PFSK-1 (cell line): ENCODE results near the gene PCCA.

Experiments
- FOXP2 ChIP-seq: optimal IDR thresholded peaks from 2 replicates; pipeline ENCODE3; 2011; ENCODE audit warnings: borderline replicate concordance, control low read depth, inconsistent platforms; ENCODE audit not compliant: insufficient read depth; ENCODE audit errors: extremely low read length, extremely low read depth
- POLR2AphosphoS5 ChIP-seq: IDR thresholded peaks from 2 replicates; pipeline ENCODE4 v1.6.1; 2012; ENCODE audit warnings: low read depth, mild to moderate bottlenecking, control low read depth, low read length, moderate library complexity
- SIN3A ChIP-seq: IDR thresholded peaks from 2 replicates; pipeline ENCODE4 v1.6.1; 2012; ENCODE audit warnings: mild to moderate bottlenecking, low read length, moderate library complexity, borderline replicate concordance; ENCODE audit not compliant: insufficient read depth
- TAF1 ChIP-seq: IDR thresholded peaks from 2 replicates; pipeline ENCODE4 v1.6.1; 2012; ENCODE audit warnings: low read length, control low read depth, borderline replicate concordance; ENCODE audit not compliant: insufficient read depth
- TF ChIP-seq, protein P1 (sequence below), 2 experiments: IDR thresholded peaks; 2 replicates each; pipeline versions ENCODE4 v1.6.1 to v1.8.0; 2011 to 2012; ENCODE audit warnings: low read depth in 2 of 2, low read length in 2 of 2, control low read depth in 1 of 2, inconsistent platforms in 1 of 2, mild to moderate bottlenecking in 1 of 2, moderate library complexity in 1 of 2; ENCODE audit not compliant: insufficient read depth in 1 of 2

The PCCA gene

DNA sequence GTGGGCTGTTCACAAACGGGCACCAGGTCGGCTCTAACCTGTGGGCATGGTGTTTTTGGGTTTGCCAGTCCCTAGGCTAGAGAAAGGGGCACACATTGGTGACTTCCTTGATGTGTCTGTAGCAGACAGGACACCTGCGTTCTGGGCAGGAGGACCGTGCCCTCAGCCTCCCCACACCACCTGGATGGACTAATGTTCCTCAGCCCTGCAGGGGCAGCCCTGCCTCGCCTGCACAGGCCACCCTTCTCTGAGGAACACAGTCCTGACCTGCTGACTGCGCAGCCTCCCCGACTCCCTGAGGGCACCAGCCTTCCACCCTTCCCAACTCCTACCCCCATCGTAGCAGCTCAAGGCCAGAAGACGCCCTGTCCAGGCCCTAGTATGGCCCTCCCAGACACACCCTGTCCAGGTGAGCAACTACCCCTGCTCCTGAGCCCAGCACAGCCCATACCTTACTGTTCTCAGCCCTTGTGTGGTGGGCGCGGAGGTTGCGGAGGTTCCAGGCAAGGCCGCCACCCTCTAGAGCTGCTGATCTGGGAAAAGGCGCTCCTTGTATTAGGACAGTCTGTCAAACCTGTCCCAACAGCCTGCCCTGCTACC, 444.0 kb downstream of the PCCA start:
- TF ChIP-seq SIN3A (no peak), TAF1 (no peak), POLR2AphosphoS5 (no peak), FOXP2 (no peak)
- TF ChIP-seq, protein P1, sequence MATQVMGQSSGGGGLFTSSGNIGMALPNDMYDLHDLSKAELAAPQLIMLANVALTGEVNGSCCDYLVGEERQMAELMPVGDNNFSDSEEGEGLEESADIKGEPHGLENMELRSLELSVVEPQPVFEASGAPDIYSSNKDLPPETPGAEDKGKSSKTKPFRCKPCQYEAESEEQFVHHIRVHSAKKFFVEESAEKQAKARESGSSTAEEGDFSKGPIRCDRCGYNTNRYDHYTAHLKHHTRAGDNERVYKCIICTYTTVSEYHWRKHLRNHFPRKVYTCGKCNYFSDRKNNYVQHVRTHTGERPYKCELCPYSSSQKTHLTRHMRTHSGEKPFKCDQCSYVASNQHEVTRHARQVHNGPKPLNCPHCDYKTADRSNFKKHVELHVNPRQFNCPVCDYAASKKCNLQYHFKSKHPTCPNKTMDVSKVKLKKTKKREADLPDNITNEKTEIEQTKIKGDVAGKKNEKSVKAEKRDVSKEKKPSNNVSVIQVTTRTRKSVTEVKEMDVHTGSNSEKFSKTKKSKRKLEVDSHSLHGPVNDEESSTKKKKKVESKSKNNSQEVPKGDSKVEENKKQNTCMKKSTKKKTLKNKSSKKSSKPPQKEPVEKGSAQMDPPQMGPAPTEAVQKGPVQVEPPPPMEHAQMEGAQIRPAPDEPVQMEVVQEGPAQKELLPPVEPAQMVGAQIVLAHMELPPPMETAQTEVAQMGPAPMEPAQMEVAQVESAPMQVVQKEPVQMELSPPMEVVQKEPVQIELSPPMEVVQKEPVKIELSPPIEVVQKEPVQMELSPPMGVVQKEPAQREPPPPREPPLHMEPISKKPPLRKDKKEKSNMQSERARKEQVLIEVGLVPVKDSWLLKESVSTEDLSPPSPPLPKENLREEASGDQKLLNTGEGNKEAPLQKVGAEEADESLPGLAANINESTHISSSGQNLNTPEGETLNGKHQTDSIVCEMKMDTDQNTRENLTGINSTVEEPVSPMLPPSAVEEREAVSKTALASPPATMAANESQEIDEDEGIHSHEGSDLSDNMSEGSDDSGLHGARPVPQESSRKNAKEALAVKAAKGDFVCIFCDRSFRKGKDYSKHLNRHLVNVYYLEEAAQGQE (IDR thresholded peaks at IDR 0.05; ENCODE audit: insufficient read depth in 1 of 2, low read depth in 2 of 2, low read length in 2 of 2), result no peak

DNA sequence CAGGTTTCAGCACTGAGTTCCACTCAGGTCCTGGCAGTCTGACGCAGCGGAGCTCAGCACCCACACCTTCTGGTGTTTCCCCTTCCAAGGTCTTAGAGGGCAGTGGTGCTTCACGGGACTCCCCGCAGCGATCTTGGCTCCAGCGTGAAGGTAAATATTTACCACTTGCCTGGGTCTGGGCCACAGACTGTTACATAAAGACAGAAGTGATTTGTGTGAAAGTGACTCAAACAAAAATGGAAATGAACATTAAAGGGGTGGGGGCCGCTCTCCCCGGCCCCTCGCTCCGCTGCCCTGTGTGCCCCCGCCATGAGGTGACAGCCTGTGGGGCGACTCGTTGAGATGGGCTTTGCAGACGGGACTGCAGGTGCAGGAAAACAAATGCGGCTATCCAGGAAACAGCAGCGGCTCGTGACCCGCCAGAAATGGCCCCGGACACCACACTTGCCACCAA, 444.7 kb downstream of the PCCA start:
- TF ChIP-seq TAF1, result no peak
- TF ChIP-seq, protein P1 (IDR thresholded peaks at IDR 0.05; ENCODE audit: insufficient read depth in 1 of 2, low read depth in 2 of 2, low read length in 2 of 2), result no peak
- no peak for TF ChIP-seq POLR2AphosphoS5
- TF ChIP-seq FOXP2, result no peak
- no peak for TF ChIP-seq SIN3A

DNA sequence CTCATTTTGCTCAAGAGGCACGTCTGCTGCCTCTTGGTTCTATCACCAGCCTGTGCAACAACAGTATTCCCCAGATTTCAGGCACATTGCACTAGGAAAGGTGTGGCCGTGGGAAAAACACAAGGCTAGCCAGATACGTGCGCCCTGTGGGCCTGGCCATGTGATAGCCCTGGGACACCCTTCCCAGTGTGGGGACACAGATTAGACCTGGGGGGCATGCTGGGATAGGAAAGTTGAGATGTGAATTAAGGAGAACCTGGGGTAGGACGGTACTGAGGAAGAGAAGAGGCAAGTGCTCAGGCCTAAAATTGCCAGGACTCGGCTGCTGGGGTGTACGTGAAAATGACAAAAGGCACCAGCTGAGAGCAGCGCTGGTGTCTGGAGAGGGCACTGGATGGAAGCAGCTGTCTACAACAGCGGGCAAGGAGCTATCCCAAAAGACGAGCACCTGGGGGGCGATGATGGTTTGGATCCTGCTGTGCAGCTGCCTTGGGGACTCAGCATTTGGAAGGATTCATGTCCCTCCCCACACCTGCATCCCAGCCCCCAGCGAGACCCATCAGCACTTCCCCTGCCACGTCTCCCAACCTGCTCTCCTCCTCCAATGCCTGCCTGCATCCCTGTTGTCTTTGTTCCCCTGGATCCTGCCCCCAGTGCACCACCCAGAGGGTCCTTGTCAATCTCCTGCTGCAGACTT, 445.4 kb downstream of the PCCA start:
- TF ChIP-seq TAF1, result no peak
- TF ChIP-seq, protein P1 (IDR thresholded peaks at IDR 0.05; ENCODE audit: insufficient read depth in 1 of 2, low read depth in 2 of 2, low read length in 2 of 2), result no peak
- TF ChIP-seq FOXP2, result no peak
- no peak for TF ChIP-seq SIN3A
- TF ChIP-seq POLR2AphosphoS5, result no peak

DNA sequence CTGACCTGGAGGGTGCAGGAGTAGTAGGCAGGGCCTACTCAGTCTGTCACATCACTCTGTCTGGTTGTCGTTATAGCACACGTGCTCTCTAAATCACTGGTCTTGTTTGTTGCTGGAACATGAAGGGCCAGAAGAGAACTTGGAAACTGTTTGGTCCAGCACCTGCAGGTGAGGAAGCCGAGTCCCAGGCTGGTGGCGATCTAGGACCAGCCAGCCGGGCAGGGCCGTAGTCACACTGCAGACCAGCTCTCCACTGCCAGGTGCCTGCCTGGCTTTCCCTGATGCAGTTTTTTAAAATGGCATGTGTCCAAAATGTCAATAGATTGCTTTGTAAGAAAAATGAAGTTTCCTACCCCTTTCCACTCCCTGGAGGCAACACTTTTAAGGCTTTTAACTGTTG, 446.0 kb downstream of the PCCA start:
- TF ChIP-seq FOXP2, result no peak
- TF ChIP-seq, protein P1 (IDR thresholded peaks at IDR 0.05; ENCODE audit: insufficient read depth in 1 of 2, low read depth in 2 of 2, low read length in 2 of 2), result no peak
- TF ChIP-seq TAF1, result no peak
- TF ChIP-seq SIN3A, result no peak
- no peak for TF ChIP-seq POLR2AphosphoS5
